GM12878 (cell line): Measurements from ENCODE around the gene PPP1R1A. TPM values are rescaled to one million over a fixed set of nuclear protein-coding genes. Genes with fewer than 3 reads are reported as not detected.

ENCODE experiments used
- ATAC-seq: fragments of 200-7000 bp; cut with Tn5 transposase; 3 replicates; pipeline ENCODE4 v1.9.1; 2020; ENCODE audit warnings: mild to moderate bottlenecking, moderate library complexity
- BruUV-seq: library from RNA; stranded (reverse); fragments of 400-500 nt; replicated peaks from 2 replicates; lab custom pipeline; 2021; lab: Mats Ljungman, UMichigan
- CTCF ChIA-PET: fragments of 300-600 bp; sonication (Branson Sonifier 250); formaldehyde crosslinking; extraction: SDS; loops from one replicate; lab custom pipeline; 2021; ENCODE audit warnings: inconsistent platforms; lab: Yijun Ruan, JAX
- POLR2A ChIA-PET: fragments of 350-600 bp; formaldehyde crosslinking; extraction: SDS; loops from one replicate; lab custom pipeline; 2021; ENCODE audit warnings: inconsistent platforms; lab: Charles Lee
- RAD21 ChIA-PET: fragments of 300-600 bp; sonication (Branson Sonifier 250); formaldehyde crosslinking; loops from one replicate; lab custom pipeline; 2023; ENCODE audit warnings: antibody characterized with exemption; ENCODE audit not compliant: unreplicated experiment; lab: Charles Lee
- SMC1A ChIA-PET: fragments of 300-600 bp; sonication (Branson Sonifier 250); formaldehyde crosslinking; loops from one replicate; lab custom pipeline; 2023; ENCODE audit not compliant: unreplicated experiment, uncharacterized antibody; lab: Charles Lee
- DNase-seq: peaks from one replicate; pipeline ENCODE4 v3.0.0-alpha.2; 2011; ENCODE audit warnings: low read depth, low spot score
- FAIRE-seq: peaks from 3 replicates; lab custom pipeline; 2011; peaks lifted over from hg19 to GRCh38; lab: Jason Lieb, UNC
- H2AFZ ChIP-seq: 2 replicates; pipeline ENCODE4 v1.6.0; 2011; ENCODE audit warnings: low read depth, low read length, control low read depth; ENCODE audit not compliant: control insufficient read depth
- H3K27ac ChIP-seq: 2 replicates; pipeline ENCODE4 v1.5.1; 2011; ENCODE audit warnings: control low read depth; ENCODE audit not compliant: control insufficient read depth, insufficient read depth
- H3K27me3 ChIP-seq, 2 experiments: replicated peaks in 1 of 2; 2 replicates each; pipeline versions ENCODE4 v1.6.0 to v1.6.1; 2011; ENCODE audit warnings: low read length in 1 of 2; ENCODE audit not compliant: control insufficient read depth in 2 of 2, insufficient read depth in 2 of 2
- H3K36me3 ChIP-seq, 2 experiments: 2 replicates each; pipeline ENCODE4 v1.5.1; 2011; ENCODE audit warnings: low read length in 1 of 2; ENCODE audit not compliant: control insufficient read depth in 2 of 2, insufficient read depth in 2 of 2
- H3K4me1 ChIP-seq: 2 replicates; pipeline ENCODE4 v1.6.1; 2011; ENCODE audit warnings: mild to moderate bottlenecking, low read length, moderate library complexity, mixed read lengths; ENCODE audit not compliant: control insufficient read depth, insufficient read depth
- H3K4me2 ChIP-seq: 2 replicates; pipeline ENCODE4 v1.6.0; 2011; ENCODE audit warnings: control low read depth; ENCODE audit not compliant: control insufficient read depth, insufficient read depth
- H3K4me3 ChIP-seq: fragments of 200-600 bp; sonication (generic); 2 replicates; pipeline ENCODE4 v1.5.1; 2016
- H3K79me2 ChIP-seq: 2 replicates; pipeline ENCODE4 v1.6.0; 2011; ENCODE audit warnings: low read length; ENCODE audit not compliant: control insufficient read depth, insufficient read depth
- H3K9ac ChIP-seq: 2 replicates; pipeline ENCODE4 v1.8.0; 2011; ENCODE audit warnings: low read length, control low read depth, mixed read lengths; ENCODE audit not compliant: control insufficient read depth, insufficient read depth
- H3K9me3 ChIP-seq: replicated peaks from 3 replicates; pipeline ENCODE4 v1.5.1; 2011; ENCODE audit warnings: mild to moderate bottlenecking, low read length; ENCODE audit not compliant: control insufficient read depth, insufficient read depth
- H4K20me1 ChIP-seq: 2 replicates; pipeline ENCODE4 v1.6.0; 2011; ENCODE audit not compliant: control insufficient read depth, insufficient read depth
- ATF3 ChIP-seq: IDR thresholded peaks from 2 replicates; pipeline ENCODE4 v1.6.1; 2011; ENCODE audit warnings: low read depth, mild to moderate bottlenecking, low read length, moderate library complexity, borderline replicate concordance; ENCODE audit errors: extremely low read depth
- ATF7 ChIP-seq: fragments of 450-650 bp; IDR thresholded peaks from 2 replicates; pipeline ENCODE4 v1.6.1; 2016; ENCODE audit warnings: low read depth, mild to moderate bottlenecking
- CEBPB ChIP-seq, 2 experiments: fragments of 150-350 bp in 1 of 2; IDR thresholded peaks; 2 replicates each; pipeline ENCODE4 v1.6.1; 2012 to 2014; ENCODE audit warnings: low read depth in 2 of 2, low read length in 2 of 2, borderline replicate concordance in 1 of 2, inconsistent platforms in 1 of 2
- EED ChIP-seq: sonication (generic); IDR thresholded peaks from 2 replicates; pipeline ENCODE4 v1.6.1; 2016; ENCODE audit warnings: antibody characterized with exemption, low read depth
- FOXK2 ChIP-seq: fragments of 450-650 bp; IDR thresholded peaks from 2 replicates; pipeline ENCODE4 v1.6.1; 2017; ENCODE audit warnings: mild to moderate bottlenecking, moderate library complexity
- FOXM1 ChIP-seq: IDR thresholded peaks from 2 replicates; pipeline ENCODE4 v1.6.1; 2012; ENCODE audit warnings: low read depth, mild to moderate bottlenecking, inconsistent platforms, low read length, moderate library complexity
- HDGF ChIP-seq: fragments of 450-650 bp; IDR thresholded peaks from 2 replicates; pipeline ENCODE4 v1.6.1; 2016; ENCODE audit warnings: antibody characterized with exemption
- NBN ChIP-seq: fragments of 450-650 bp; IDR thresholded peaks from 2 replicates; pipeline ENCODE4 v1.6.1; 2016
- NFYB ChIP-seq: IDR thresholded peaks from 2 replicates; pipeline ENCODE4 v1.6.1; 2011; ENCODE audit warnings: low read depth, mild to moderate bottlenecking, low read length, improper control_type of control experiment, moderate library complexity; ENCODE audit not compliant: insufficient read depth
- NR2F1 ChIP-seq: fragments of 450-650 bp; conservative IDR thresholded peaks from 2 replicates; pipeline ENCODE4 v1.6.1; 2017; ENCODE audit warnings: mild to moderate bottlenecking
- POLR2A ChIP-seq: IDR thresholded peaks from 2 replicates; pipeline ENCODE4 v1.6.1; 2011; ENCODE audit warnings: low read depth, mild to moderate bottlenecking, low read length
- RFX5 ChIP-seq: IDR thresholded peaks from 2 replicates; pipeline ENCODE4 v1.6.1; 2011; ENCODE audit warnings: low read depth, low read length, improper control_type of control experiment
- STAT3 ChIP-seq: IDR thresholded peaks from 2 replicates; pipeline ENCODE4 v1.6.1; 2011; ENCODE audit warnings: low read depth, low read length, improper control_type of control experiment
- TAF1 ChIP-seq: IDR thresholded peaks from 2 replicates; pipeline ENCODE4 v1.6.1; 2011; ENCODE audit warnings: mild to moderate bottlenecking, low read depth, low read length, borderline replicate concordance
- ZNF217 ChIP-seq: fragments of 450-650 bp; IDR thresholded peaks from 2 replicates; pipeline ENCODE4 v1.6.1; 2017; ENCODE audit warnings: antibody characterized with exemption, mild to moderate bottlenecking
- WGBS: methylation state at CpG from one replicate; pipeline ENCODE4 v1.1.6; 2016; ENCODE audit warnings: low lambda C conversion rate; ENCODE audit not compliant: insufficient replicate concordance, insufficient coverage; ENCODE audit errors: missing lambda C conversion rate; 5-methylcytosine and 5-hydroxymethylcytosine counted together
- in situ Hi-C: fragments of 300-500 bp; cut with MboI; formaldehyde crosslinking; loops from 9 replicates; pipeline ENCODE4 v1.14.3; 2018; ENCODE audit warnings: mixed read lengths
- intact Hi-C: fragments of 100-400 bp; cut with micrococcal nuclease; formaldehyde crosslinking; loops from one replicate; pipeline ENCODE4 v1.14.2; 2022; ENCODE audit not compliant: unreplicated experiment
- polyA plus RNA-seq, 11 experiments: library from polyadenylated mRNA; depleted of rRNA in 4 of 11; unstranded in 6 of 11; stranded (reverse) in 5 of 11; fragments of >200 nt; fragmentation: Nextera tagmentation in 4 of 11; fragmentation: Illumina TruSeq in 1 of 11; extraction: Ambion mirVana in 4 of 11; extraction: Trizol in 1 of 11; gene quantifications; 1 replicate in 1 of 11; 2 replicates in 10 of 11; pipeline versions ENCODE4 v1.2.1 to v1.2.3, GENCODE V29; 2011 to 2016; ENCODE audit warnings: inconsistent platforms in 2 of 11, missing spikeins in 2 of 11, low read depth in 1 of 11
- total RNA-seq, 4 experiments: library from RNA; depleted of rRNA in 3 of 4; stranded (reverse); fragments of >200 nt in 3 of 4; fragmentation: Illumina TruSeq in 1 of 4; extraction: Trizol in 1 of 4; gene quantifications; 2 replicates each; pipeline versions ENCODE4 v1.2.1 to v1.2.3, GENCODE V29; 2013 to 2021
- TF ChIP-seq, protein P1 (sequence below): fragments of 450-650 bp; IDR thresholded peaks from 2 replicates; pipeline ENCODE4 v1.6.1; 2016; ENCODE audit warnings: mild to moderate bottlenecking
- TF ChIP-seq, protein P2 (sequence below): fragments of 450-650 bp; IDR thresholded peaks from 2 replicates; pipeline ENCODE4 v1.6.1; 2017; ENCODE audit warnings: mild to moderate bottlenecking
- TF ChIP-seq, protein P3 (sequence below): fragments of 450-650 bp; formaldehyde crosslinking; IDR thresholded peaks from 2 replicates; pipeline ENCODE4 v1.4.0; 2020; ENCODE audit warnings: mild to moderate bottlenecking, moderate library complexity

The PPP1R1A gene
- total and polyA plus RNA-seq, 10 of the 15 experiments (the other 5 are each of a cell fraction or from before 2014, with no cell fraction given): 0.03 to 0.08 (median 0.07) TPM; not detected in 7

- TF ChIP-seq TAF1: 0 out of 2 replicates have a peak, but pooled peaks have one; percentile 46
- no peak for TF ChIP-seq ZNF217
- TF ChIP-seq ATF7: peak; percentile 64
- peak; percentile 78 for TF ChIP-seq HDGF
- TF ChIP-seq, protein P1, sequence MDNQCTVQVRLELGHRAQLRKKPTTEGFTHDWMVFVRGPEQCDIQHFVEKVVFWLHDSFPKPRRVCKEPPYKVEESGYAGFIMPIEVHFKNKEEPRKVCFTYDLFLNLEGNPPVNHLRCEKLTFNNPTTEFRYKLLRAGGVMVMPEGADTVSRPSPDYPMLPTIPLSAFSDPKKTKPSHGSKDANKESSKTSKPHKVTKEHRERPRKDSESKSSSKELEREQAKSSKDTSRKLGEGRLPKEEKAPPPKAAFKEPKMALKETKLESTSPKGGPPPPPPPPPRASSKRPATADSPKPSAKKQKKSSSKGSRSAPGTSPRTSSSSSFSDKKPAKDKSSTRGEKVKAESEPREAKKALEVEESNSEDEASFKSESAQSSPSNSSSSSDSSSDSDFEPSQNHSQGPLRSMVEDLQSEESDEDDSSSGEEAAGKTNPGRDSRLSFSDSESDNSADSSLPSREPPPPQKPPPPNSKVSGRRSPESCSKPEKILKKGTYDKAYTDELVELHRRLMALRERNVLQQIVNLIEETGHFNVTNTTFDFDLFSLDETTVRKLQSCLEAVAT: no peak
- TF ChIP-seq FOXK2: no peak
- TF ChIP-seq POLR2A: peak; percentile 66
- TF ChIP-seq RFX5: peak; percentile 78
- TF ChIP-seq, all 136 proteins: peak for 13
Measured at GRCh38 chr12:54560374-54560858, 28.0 kb downstream of the PPP1R1A start (continued).

GRCh38 chr12:54558759-54559158, 29.7 kb downstream of the PPP1R1A start:
- no TSS peak for BruUV-seq
- FAIRE-seq: no peak
- TF ChIP-seq, protein P2, sequence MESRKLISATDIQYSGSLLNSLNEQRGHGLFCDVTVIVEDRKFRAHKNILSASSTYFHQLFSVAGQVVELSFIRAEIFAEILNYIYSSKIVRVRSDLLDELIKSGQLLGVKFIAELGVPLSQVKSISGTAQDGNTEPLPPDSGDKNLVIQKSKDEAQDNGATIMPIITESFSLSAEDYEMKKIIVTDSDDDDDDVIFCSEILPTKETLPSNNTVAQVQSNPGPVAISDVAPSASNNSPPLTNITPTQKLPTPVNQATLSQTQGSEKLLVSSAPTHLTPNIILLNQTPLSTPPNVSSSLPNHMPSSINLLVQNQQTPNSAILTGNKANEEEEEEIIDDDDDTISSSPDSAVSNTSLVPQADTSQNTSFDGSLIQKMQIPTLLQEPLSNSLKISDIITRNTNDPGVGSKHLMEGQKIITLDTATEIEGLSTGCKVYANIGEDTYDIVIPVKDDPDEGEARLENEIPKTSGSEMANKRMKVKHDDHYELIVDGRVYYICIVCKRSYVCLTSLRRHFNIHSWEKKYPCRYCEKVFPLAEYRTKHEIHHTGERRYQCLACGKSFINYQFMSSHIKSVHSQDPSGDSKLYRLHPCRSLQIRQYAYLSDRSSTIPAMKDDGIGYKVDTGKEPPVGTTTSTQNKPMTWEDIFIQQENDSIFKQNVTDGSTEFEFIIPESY: no peak
- TF ChIP-seq FOXM1 (no peak), NR2F1 (no peak), EED (no peak), NBN (no peak), ATF3 (no peak), NFYB (no peak), CEBPB (IDR thresholded peaks at IDR 0.05; ENCODE audit: borderline replicate concordance in 1 of 2, low read depth in 2 of 2, low read length in 2 of 2) (no peak), STAT3 (no peak)
- TF ChIP-seq, protein P3, sequence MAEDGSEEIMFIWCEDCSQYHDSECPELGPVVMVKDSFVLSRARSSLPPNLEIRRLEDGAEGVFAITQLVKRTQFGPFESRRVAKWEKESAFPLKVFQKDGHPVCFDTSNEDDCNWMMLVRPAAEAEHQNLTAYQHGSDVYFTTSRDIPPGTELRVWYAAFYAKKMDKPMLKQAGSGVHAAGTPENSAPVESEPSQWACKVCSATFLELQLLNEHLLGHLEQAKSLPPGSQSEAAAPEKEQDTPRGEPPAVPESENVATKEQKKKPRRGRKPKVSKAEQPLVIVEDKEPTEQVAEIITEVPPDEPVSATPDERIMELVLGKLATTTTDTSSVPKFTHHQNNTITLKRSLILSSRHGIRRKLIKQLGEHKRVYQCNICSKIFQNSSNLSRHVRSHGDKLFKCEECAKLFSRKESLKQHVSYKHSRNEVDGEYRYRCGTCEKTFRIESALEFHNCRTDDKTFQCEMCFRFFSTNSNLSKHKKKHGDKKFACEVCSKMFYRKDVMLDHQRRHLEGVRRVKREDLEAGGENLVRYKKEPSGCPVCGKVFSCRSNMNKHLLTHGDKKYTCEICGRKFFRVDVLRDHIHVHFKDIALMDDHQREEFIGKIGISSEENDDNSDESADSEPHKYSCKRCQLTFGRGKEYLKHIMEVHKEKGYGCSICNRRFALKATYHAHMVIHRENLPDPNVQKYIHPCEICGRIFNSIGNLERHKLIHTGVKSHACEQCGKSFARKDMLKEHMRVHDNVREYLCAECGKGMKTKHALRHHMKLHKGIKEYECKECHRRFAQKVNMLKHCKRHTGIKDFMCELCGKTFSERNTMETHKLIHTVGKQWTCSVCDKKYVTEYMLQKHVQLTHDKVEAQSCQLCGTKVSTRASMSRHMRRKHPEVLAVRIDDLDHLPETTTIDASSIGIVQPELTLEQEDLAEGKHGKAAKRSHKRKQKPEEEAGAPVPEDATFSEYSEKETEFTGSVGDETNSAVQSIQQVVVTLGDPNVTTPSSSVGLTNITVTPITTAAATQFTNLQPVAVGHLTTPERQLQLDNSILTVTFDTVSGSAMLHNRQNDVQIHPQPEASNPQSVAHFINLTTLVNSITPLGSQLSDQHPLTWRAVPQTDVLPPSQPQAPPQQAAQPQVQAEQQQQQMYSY (CRISPR knock-in tag): no peak

More at GRCh38 chr12:54558759-54559158, 29.7 kb downstream of the PPP1R1A start:
- POLR2A ChIA-PET: interaction anchor here (0.6 kb wide), 1 partner anchor 11 kb away, joined by 3 read pairs; no protein-coding TSS in a partner anchor
- Histone ChIP-seq H3K4me3 (no peak overlapping the region), H3K27ac (no peak overlapping the region), H3K79me2 (no peaks in the 10 kb centered on the region), H3K27me3 (no peaks in the 10 kb centered on the region), H2AFZ (no peak overlapping the region), H3K36me3 (no peaks in the 10 kb centered on the region), H3K9ac (no peak overlapping the region), H4K20me1 (no peaks in the 10 kb centered on the region), H3K4me1 (peaks cover 19% of the 10 kb centered on the region), H3K9me3 (no peaks in the 10 kb centered on the region), H3K4me2 (no peak overlapping the region)
- intact Hi-C loops (no loop called here), in situ Hi-C loops (no loop called here)
- ATAC-seq: no peak
- 100% methylated on average over 1 of the region's 1 CpG for WGBS
- CTCF ChIA-PET: interaction anchor here (1.4 to 1.6 kb wide), 3 partner anchors 21 to 37 kb away, joined by 4 to 9 read pairs (median 5); no protein-coding TSS in a partner anchor
- no peak for DNase-seq
- SMC1A ChIA-PET: no interaction called here
- RAD21 ChIA-PET: no interaction called here
